A673 (cell line): ENCODE data around the gene ATP6V1C2. TPM values are rescaled to one million over a fixed set of nuclear protein-coding genes. Genes with fewer than 3 reads are reported as not detected.

Experiments
- BruUV-seq: library from RNA; stranded (reverse); fragments of 400-500 nt; replicated peaks from 2 replicates; lab custom pipeline; 2021; lab: Mats Ljungman, UMichigan
- CTCF ChIA-PET: fragments of 300-600 bp; sonication (Branson Sonifier 250); formaldehyde crosslinking; loops from one replicate; lab custom pipeline; 2022; ENCODE audit warnings: antibody characterized with exemption; lab: Charles Lee
- POLR2A ChIA-PET: fragments of 300-600 bp; sonication (Branson Sonifier 250); formaldehyde crosslinking; loops from one replicate; lab custom pipeline; 2022; ENCODE audit warnings: antibody characterized with exemption; ENCODE audit not compliant: low non-redundant PET; lab: Charles Lee
- DNase-seq: peaks from one replicate; pipeline ENCODE4 v3.0.0-alpha.2; 2015; ENCODE audit warnings: low spot score
- H3K27ac ChIP-seq: fragments of 200-600 bp; sonication (generic); 2 replicates; pipeline ENCODE4 v1.5.1; 2016; ENCODE audit warnings: mixed run types, low read depth, mild to moderate bottlenecking, mixed read lengths, antibody characterized with exemption, low read length; ENCODE audit not compliant: poor library complexity, severe bottlenecking
- H3K27me3 ChIP-seq: fragments of 200-600 bp; sonication (generic); replicated peaks from 2 replicates; pipeline ENCODE4 v1.6.1; 2017; ENCODE audit warnings: mixed run types, low read depth, mild to moderate bottlenecking, mixed read lengths, antibody characterized with exemption, low read length; ENCODE audit not compliant: insufficient read depth, poor library complexity
- H3K36me3 ChIP-seq: fragments of 200-600 bp; sonication (generic); 2 replicates; pipeline ENCODE4 v1.6.1; 2016; ENCODE audit warnings: mixed run types, mild to moderate bottlenecking, mixed read lengths, antibody characterized with exemption, low read length; ENCODE audit not compliant: insufficient read depth, poor library complexity, severe bottlenecking
- H3K4me1 ChIP-seq: fragments of 200-600 bp; sonication (generic); 2 replicates; pipeline ENCODE4 v1.6.1; 2017; ENCODE audit warnings: mixed run types, mild to moderate bottlenecking, mixed read lengths, antibody characterized with exemption, low read length; ENCODE audit not compliant: insufficient read depth, poor library complexity, severe bottlenecking
- H3K4me3 ChIP-seq: fragments of 200-600 bp; sonication (generic); 2 replicates; pipeline ENCODE4 v1.5.1; 2016; ENCODE audit warnings: low read depth, mixed run types, mild to moderate bottlenecking, mixed read lengths, low read length; ENCODE audit not compliant: poor library complexity, severe bottlenecking
- H3K9me3 ChIP-seq: fragments of 200-600 bp; sonication (generic); 2 replicates; pipeline ENCODE4 v1.6.1; 2016; ENCODE audit warnings: mixed run types, low read depth, mild to moderate bottlenecking, mixed read lengths, antibody characterized with exemption, low read length; ENCODE audit not compliant: poor library complexity, severe bottlenecking
- CTCF ChIP-seq: fragments of 300-800, 200-600 bp; sonication (generic); conservative IDR thresholded peaks from 2 replicates; pipeline ENCODE4 v1.5.1; 2017; ENCODE audit warnings: low read depth, mild to moderate bottlenecking, antibody characterized with exemption, low read length, moderate library complexity, mixed read lengths
- EZH2 ChIP-seq: fragments of 200-600 bp; sonication (generic); IDR thresholded peaks from 2 replicates; pipeline ENCODE4 v1.6.1; 2017; ENCODE audit warnings: borderline replicate concordance, low read depth, mild to moderate bottlenecking, mixed read lengths, antibody characterized with exemption, low read length; ENCODE audit not compliant: poor library complexity, severe bottlenecking
- intact Hi-C: fragments of 100-400 bp; cut with micrococcal nuclease; formaldehyde crosslinking; loops from one replicate; pipeline ENCODE4 v1.10.0; 2022; ENCODE audit not compliant: unreplicated experiment
- total RNA-seq: library from RNA; stranded (reverse); gene quantifications from 2 replicates; pipeline ENCODE4 v1.2.3, GENCODE V29; 2021

Gene ATP6V1C2
- total RNA-seq, 1 experiment from 2014 or later, result not detected

- no peaks in the 10 kb centered on the region for H3K27me3 ChIP-seq
- ChIA-PET CTCF (no interaction called here), POLR2A (no interaction called here)
- H3K9me3 ChIP-seq, result no peaks in the 10 kb centered on the region
- no peaks in the 10 kb centered on the region for H3K36me3 ChIP-seq
- H3K4me1 ChIP-seq, result no peaks in the 10 kb centered on the region
- no peak for DNase-seq
- TF ChIP-seq EZH2, result no peak
- no peak for TF ChIP-seq CTCF
- H3K4me3 ChIP-seq, result no peak overlapping the region
- no peak overlapping the region for H3K27ac ChIP-seq
- no TSS peak for BruUV-seq
- intact Hi-C loops, result no loop called here
These were observed 34.2 kb downstream of the ATP6V1C2 start for GRCh38 chr2:10755621-10756020.

GRCh38 chr2:10757814-10758286, 36.4 kb downstream of the ATP6V1C2 start:
- H3K9me3 ChIP-seq, result no peaks in the 10 kb centered on the region
- no peaks in the 10 kb centered on the region for H3K36me3 ChIP-seq
- TF ChIP-seq CTCF (no peak), EZH2 (no peak)
- ChIA-PET CTCF (no interaction called here), POLR2A (no interaction called here)
- no peak for DNase-seq
- no peaks in the 10 kb centered on the region for H3K4me1 ChIP-seq
- no peaks in the 10 kb centered on the region for H3K27me3 ChIP-seq
- intact Hi-C loops, result no loop called here
- BruUV-seq, result no TSS peak
- no peak overlapping the region for H3K4me3 ChIP-seq
- H3K27ac ChIP-seq, result no peak overlapping the region

GRCh38 chr2:10759151-10759714, 37.8 kb downstream of the ATP6V1C2 start:
- H3K4me3 ChIP-seq, result no peak overlapping the region
- POLR2A ChIA-PET, result no interaction called here
- no TSS peak for BruUV-seq
- H3K9me3 ChIP-seq, result no peaks in the 10 kb centered on the region
- TF ChIP-seq CTCF (no peak), EZH2 (no peak)
- H3K4me1 ChIP-seq, result no peaks in the 10 kb centered on the region
- CTCF ChIA-PET, result no interaction called here
- DNase-seq, result no peak
- H3K27ac ChIP-seq, result no peak overlapping the region
- H3K27me3 ChIP-seq, result no peaks in the 10 kb centered on the region
- intact Hi-C loops, result no loop called here
- no peaks in the 10 kb centered on the region for H3K36me3 ChIP-seq
